K562 (cell line): ENCODE data around the gene TIGAR. TPM values are rescaled to one million over a fixed set of nuclear protein-coding genes. Genes with fewer than 3 reads are reported as not detected.

Experiments
- ATF1 ChIP-seq, 2 experiments: fragments of 450-650 bp in 1 of 2; IDR thresholded peaks; 2 replicates each; pipeline ENCODE4 v1.6.1; 2016; ENCODE audit warnings: missing compliant biosample characterization in 1 of 2, missing genetic modification characterization in 1 of 2
- CSDE1 ChIP-seq, 2 experiments: fragments of 450-650 bp; IDR thresholded peaks; 2 replicates each; pipeline ENCODE4 v1.6.1; 2016; ENCODE audit warnings: mild to moderate bottlenecking in 1 of 2
- DDX20 ChIP-seq: fragments of 450-650 bp; IDR thresholded peaks from 2 replicates; pipeline ENCODE4 v1.6.1; 2016; ENCODE audit warnings: missing genetic modification characterization, low read depth, mild to moderate bottlenecking, missing compliant biosample characterization, moderate library complexity
- DPF2 ChIP-seq: fragments of 450-650 bp; IDR thresholded peaks from 2 replicates; pipeline ENCODE4 v1.6.1; 2016
- FOXP4 ChIP-seq: sonication (generic); formaldehyde crosslinking; IDR thresholded peaks from 2 replicates; pipeline ENCODE4 v1.8.0; 2022; ENCODE audit warnings: mild to moderate bottlenecking, missing genetic modification reagents, borderline replicate concordance
- GABPA ChIP-seq: fragments of 200-800 bp; sonication (Bioruptor generic); conservative IDR thresholded peaks from 2 replicates; pipeline ENCODE4 v1.6.1; 2016; ENCODE audit warnings: low read depth, missing genetic modification characterization, missing compliant biosample characterization
- MCM3 ChIP-seq: fragments of 450-650 bp; IDR thresholded peaks from 2 replicates; pipeline ENCODE4 v1.6.1; 2016
- MED1 ChIP-seq: sonication (generic); formaldehyde crosslinking; IDR thresholded peaks from 2 replicates; pipeline ENCODE4 v1.8.1; 2023; ENCODE audit warnings: missing genetic modification reagents, borderline replicate concordance
- RFX1 ChIP-seq: fragments of 450-650 bp; IDR thresholded peaks from 2 replicates; pipeline ENCODE4 v1.6.1; 2016; ENCODE audit warnings: mild to moderate bottlenecking, moderate library complexity
- RFX7 ChIP-seq: fragments of 250-450 bp; sonication (Bioruptor Pico); IDR thresholded peaks from 2 replicates; pipeline ENCODE4 v1.5.1; 2021; ENCODE audit warnings: mild to moderate bottlenecking
- SNIP1 ChIP-seq: fragments of 450-650 bp; IDR thresholded peaks from 2 replicates; pipeline ENCODE4 v1.7.1; 2017; ENCODE audit warnings: low read depth, mild to moderate bottlenecking
- SREBF2 ChIP-seq: sonication (generic); formaldehyde crosslinking; IDR thresholded peaks from 2 replicates; pipeline ENCODE4 v1.4.0; 2020; ENCODE audit warnings: mild to moderate bottlenecking, missing genetic modification reagents
- VEZF1 ChIP-seq: fragments of 200-800 bp; sonication (Bioruptor generic); IDR thresholded peaks from 2 replicates; pipeline ENCODE4 v1.6.1; 2017; ENCODE audit warnings: missing genetic modification characterization, missing compliant biosample characterization
- ZNF311 ChIP-seq: fragments of 250-450 bp; sonication (Bioruptor Pico); IDR thresholded peaks from 2 replicates; pipeline ENCODE4 v1.4.0; 2020; ENCODE audit warnings: mild to moderate bottlenecking, moderate library complexity
- ZNF696 ChIP-seq: fragments of 250-450 bp; sonication (Bioruptor Pico); conservative IDR thresholded peaks from 2 replicates; pipeline ENCODE4 v1.4.0; 2020; ENCODE audit warnings: mild to moderate bottlenecking, moderate library complexity
- polyA plus RNA-seq, 8 experiments: library from polyadenylated mRNA; depleted of rRNA in 4 of 8; stranded (reverse) in 5 of 8; unstranded in 3 of 8; fragments of >200 nt; fragmentation: Nextera tagmentation in 2 of 8; fragmentation: Illumina TruSeq in 1 of 8; extraction: Ambion mirVana in 2 of 8; extraction: Trizol in 1 of 8; gene quantifications; 2 replicates each; pipeline versions ENCODE4 v1.2.1 to v1.2.3, GENCODE V29; 2011 to 2014; ENCODE audit warnings: inconsistent platforms in 1 of 8, missing spikeins in 1 of 8
- total RNA-seq, 7 experiments: library from RNA; depleted of rRNA in 6 of 7; stranded (reverse); fragments of >200 nt in 6 of 7; fragmentation: Illumina TruSeq in 2 of 7; extraction: Trizol in 2 of 7; gene quantifications; 2 replicates each; pipeline versions ENCODE4 v1.2.1 to v1.2.3, GENCODE V29; 2011 to 2021; ENCODE audit warnings: low replicate concordance in 1 of 7
- TF ChIP-seq, protein P1 (sequence below): sonication (generic); formaldehyde crosslinking; IDR thresholded peaks from 2 replicates; pipeline ENCODE4 v1.8.0; 2022; ENCODE audit warnings: mild to moderate bottlenecking, missing genetic modification reagents
- TF ChIP-seq, protein P2 (sequence below): fragments of 250-450 bp; sonication (Bioruptor Pico); IDR thresholded peaks from 2 replicates; pipeline ENCODE4 v1.8.0; 2022; ENCODE audit warnings: inconsistent platforms
- TF ChIP-seq, protein P3 (sequence below): fragments of 250-450 bp; sonication (Bioruptor Pico); IDR thresholded peaks from 2 replicates; pipeline ENCODE4 v1.4.0; 2020; ENCODE audit warnings: mild to moderate bottlenecking, moderate library complexity

Gene TIGAR
- total and polyA plus RNA-seq, 9 of the 15 experiments (the other 6 are each of a cell fraction or from before 2014, with no cell fraction given) = 0.11 to 1.0 (median 0.53) TPM; not detected in 2

GRCh38 chr12:4272424-4273272 lies 48.4 kb upstream of the TIGAR start (continued):
- TF ChIP-seq GABPA (tag) = no peak
- no peak for TF ChIP-seq MED1 (CRISPR knock-in tag)
- TF ChIP-seq, protein P1, sequence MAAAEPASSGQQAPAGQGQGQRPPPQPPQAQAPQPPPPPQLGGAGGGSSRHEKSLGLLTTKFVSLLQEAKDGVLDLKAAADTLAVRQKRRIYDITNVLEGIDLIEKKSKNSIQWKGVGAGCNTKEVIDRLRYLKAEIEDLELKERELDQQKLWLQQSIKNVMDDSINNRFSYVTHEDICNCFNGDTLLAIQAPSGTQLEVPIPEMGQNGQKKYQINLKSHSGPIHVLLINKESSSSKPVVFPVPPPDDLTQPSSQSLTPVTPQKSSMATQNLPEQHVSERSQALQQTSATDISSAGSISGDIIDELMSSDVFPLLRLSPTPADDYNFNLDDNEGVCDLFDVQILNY (CRISPR knock-in tag) = no peak
- TF ChIP-seq MCM3 = no peak
- TF ChIP-seq DDX20 (tag) = no peak
- TF ChIP-seq VEZF1 = no peak; the same call in none of the 2 replicates
- TF ChIP-seq, protein P2, sequence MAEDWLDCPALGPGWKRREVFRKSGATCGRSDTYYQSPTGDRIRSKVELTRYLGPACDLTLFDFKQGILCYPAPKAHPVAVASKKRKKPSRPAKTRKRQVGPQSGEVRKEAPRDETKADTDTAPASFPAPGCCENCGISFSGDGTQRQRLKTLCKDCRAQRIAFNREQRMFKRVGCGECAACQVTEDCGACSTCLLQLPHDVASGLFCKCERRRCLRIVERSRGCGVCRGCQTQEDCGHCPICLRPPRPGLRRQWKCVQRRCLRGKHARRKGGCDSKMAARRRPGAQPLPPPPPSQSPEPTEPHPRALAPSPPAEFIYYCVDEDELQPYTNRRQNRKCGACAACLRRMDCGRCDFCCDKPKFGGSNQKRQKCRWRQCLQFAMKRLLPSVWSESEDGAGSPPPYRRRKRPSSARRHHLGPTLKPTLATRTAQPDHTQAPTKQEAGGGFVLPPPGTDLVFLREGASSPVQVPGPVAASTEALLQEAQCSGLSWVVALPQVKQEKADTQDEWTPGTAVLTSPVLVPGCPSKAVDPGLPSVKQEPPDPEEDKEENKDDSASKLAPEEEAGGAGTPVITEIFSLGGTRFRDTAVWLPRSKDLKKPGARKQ = no peak
- TF ChIP-seq FOXP4 = no peak
- TF ChIP-seq DPF2 = peak; percentile 60
- no peak for TF ChIP-seq RFX7
- TF ChIP-seq ZNF311 = no peak
- no peak for TF ChIP-seq SREBF2
- no peak for TF ChIP-seq ZNF696 (CRISPR knock-in tag)
- no peak for TF ChIP-seq ATF1 (CRISPR knock-in tag; IDR thresholded peaks at IDR 0.05)
- peak; percentile 40 for TF ChIP-seq ATF1 (tag; IDR thresholded peaks at IDR 0.05)
- no peak for TF ChIP-seq RFX1
- TF ChIP-seq SNIP1 = no peak
- no peak for TF ChIP-seq CSDE1 (IDR thresholded peaks at IDR 0.05)
- TF ChIP-seq, protein P3, sequence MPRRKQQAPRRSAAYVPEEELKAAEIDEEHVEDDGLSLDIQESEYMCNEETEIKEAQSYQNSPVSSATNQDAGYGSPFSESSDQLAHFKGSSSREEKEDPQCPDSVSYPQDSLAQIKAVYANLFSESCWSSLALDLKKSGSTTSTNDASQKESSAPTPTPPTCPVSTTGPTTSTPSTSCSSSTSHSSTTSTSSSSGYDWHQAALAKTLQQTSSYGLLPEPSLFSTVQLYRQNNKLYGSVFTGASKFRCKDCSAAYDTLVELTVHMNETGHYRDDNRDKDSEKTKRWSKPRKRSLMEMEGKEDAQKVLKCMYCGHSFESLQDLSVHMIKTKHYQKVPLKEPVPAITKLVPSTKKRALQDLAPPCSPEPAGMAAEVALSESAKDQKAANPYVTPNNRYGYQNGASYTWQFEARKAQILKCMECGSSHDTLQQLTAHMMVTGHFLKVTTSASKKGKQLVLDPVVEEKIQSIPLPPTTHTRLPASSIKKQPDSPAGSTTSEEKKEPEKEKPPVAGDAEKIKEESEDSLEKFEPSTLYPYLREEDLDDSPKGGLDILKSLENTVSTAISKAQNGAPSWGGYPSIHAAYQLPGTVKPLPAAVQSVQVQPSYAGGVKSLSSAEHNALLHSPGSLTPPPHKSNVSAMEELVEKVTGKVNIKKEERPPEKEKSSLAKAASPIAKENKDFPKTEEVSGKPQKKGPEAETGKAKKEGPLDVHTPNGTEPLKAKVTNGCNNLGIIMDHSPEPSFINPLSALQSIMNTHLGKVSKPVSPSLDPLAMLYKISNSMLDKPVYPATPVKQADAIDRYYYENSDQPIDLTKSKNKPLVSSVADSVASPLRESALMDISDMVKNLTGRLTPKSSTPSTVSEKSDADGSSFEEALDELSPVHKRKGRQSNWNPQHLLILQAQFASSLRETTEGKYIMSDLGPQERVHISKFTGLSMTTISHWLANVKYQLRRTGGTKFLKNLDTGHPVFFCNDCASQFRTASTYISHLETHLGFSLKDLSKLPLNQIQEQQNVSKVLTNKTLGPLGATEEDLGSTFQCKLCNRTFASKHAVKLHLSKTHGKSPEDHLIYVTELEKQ (CRISPR knock-in tag) = no peak
